CD14-positive monocyte (primary cell): ENCODE results near the gene RARRES2. TPM values are rescaled to one million over a fixed set of nuclear protein-coding genes. Genes with fewer than 3 reads are reported as not detected.
"Not testable (repeated sequence)": the region's sequence is repeated elsewhere in the genome, so short reads cannot be mapped to it uniquely, and the experiment has no call there.

Source experiments
- DNase-seq, 3 donors: peaks; one replicate each; pipeline ENCODE4 v3.0.0-alpha.2; 2011 to 2022
- H2AFZ ChIP-seq: 2 replicates; pipeline ENCODE4 v1.6.0; 2012; ENCODE audit warnings: mild to moderate bottlenecking, low read depth, low read length, inconsistent platforms; ENCODE audit not compliant: insufficient read depth, poor library complexity, severe bottlenecking
- H3K27ac ChIP-seq, 2 donors: 1 replicate in 1 of 2; 2 replicates in 1 of 2; pipeline ENCODE4 v1.5.1; 2012 to 2013; ENCODE audit warnings: low read length in 2 of 2, control low read depth in 1 of 2, inconsistent platforms in 1 of 2, low read depth in 1 of 2, mild to moderate bottlenecking in 1 of 2
- H3K27me3 ChIP-seq, 2 donors: one replicate each; pipeline versions ENCODE4 v1.6.0 to v1.6.1; 2011 to 2013; ENCODE audit warnings: low read length in 2 of 2; ENCODE audit not compliant: control insufficient read depth in 2 of 2, insufficient read depth in 2 of 2
- H3K36me3 ChIP-seq, 2 donors: replicated peaks in 1 of 2; 1 replicate in 1 of 2; 2 replicates in 1 of 2; pipeline versions ENCODE4 v1.5.1 to v1.6.1; 2012 to 2013; ENCODE audit warnings: low read length in 2 of 2, control low read depth in 1 of 2, inconsistent platforms in 1 of 2, mild to moderate bottlenecking in 1 of 2; ENCODE audit not compliant: insufficient read depth in 2 of 2, control insufficient read depth in 1 of 2
- H3K4me1 ChIP-seq, 2 donors: 1 replicate in 1 of 2; 2 replicates in 1 of 2; pipeline versions ENCODE4 v1.5.1 to v1.6.1; 2012 to 2013; ENCODE audit warnings: low read length in 2 of 2, control low read depth in 1 of 2, inconsistent platforms in 1 of 2, mild to moderate bottlenecking in 1 of 2, moderate library complexity in 1 of 2; ENCODE audit not compliant: insufficient read depth in 2 of 2, control insufficient read depth in 1 of 2
- H3K4me2 ChIP-seq: replicated peaks from 2 replicates; pipeline ENCODE3; 2012; ENCODE audit warnings: low read length, moderate library complexity, mild to moderate bottlenecking; ENCODE audit not compliant: poor library complexity, severe bottlenecking; ENCODE audit errors: extremely low read depth
- H3K4me3 ChIP-seq, 3 experiments: fragments of 200-600 bp in 1 of 3; sonication (generic) in 1 of 3; replicated peaks in 1 of 3; 1 replicate in 2 of 3; 2 replicates in 1 of 3; pipeline ENCODE4 v1.5.1; 2011 to 2013; ENCODE audit warnings: low read length in 3 of 3, mild to moderate bottlenecking in 3 of 3, control low read depth in 2 of 3, low read depth in 2 of 3, inconsistent platforms in 1 of 3, moderate library complexity in 1 of 3
- H3K79me2 ChIP-seq: 2 replicates; pipeline ENCODE4 v1.6.0; 2012; ENCODE audit warnings: mild to moderate bottlenecking, control low read depth, inconsistent platforms, low read length, moderate library complexity; ENCODE audit not compliant: insufficient read depth
- H3K9ac ChIP-seq: 2 replicates; pipeline ENCODE4 v1.6.0; 2017; ENCODE audit warnings: low read length, mild to moderate bottlenecking; ENCODE audit not compliant: insufficient read depth, poor library complexity, severe bottlenecking
- H3K9me3 ChIP-seq, 2 donors: replicated peaks in 1 of 2; 1 replicate in 1 of 2; 2 replicates in 1 of 2; pipeline versions ENCODE4 v1.5.1 to v1.6.1; 2012 to 2013; ENCODE audit warnings: low read length in 2 of 2, control low read depth in 1 of 2; ENCODE audit not compliant: control insufficient read depth in 1 of 2, insufficient read depth in 1 of 2
- H4K20me1 ChIP-seq: 2 replicates; pipeline ENCODE4 v1.6.0; 2012; ENCODE audit warnings: mild to moderate bottlenecking, low read length, control low read depth, moderate library complexity; ENCODE audit not compliant: insufficient read depth
- H3K27ac Mint-ChIP-seq, 7 donors: one replicate each; pipeline ENCODE4 v1.8.0; 2020; ENCODE audit warnings: mild to moderate bottlenecking in 7 of 7, mixed read lengths in 7 of 7, moderate library complexity in 6 of 7, inconsistent platforms in 2 of 7
- H3K27me3 Mint-ChIP-seq, 3 donors: one replicate each; pipeline ENCODE4 v1.8.0; 2021 to 2022; ENCODE audit warnings: low read depth in 3 of 3, mild to moderate bottlenecking in 3 of 3, mixed read lengths in 3 of 3, moderate library complexity in 3 of 3, inconsistent platforms in 1 of 3
- H3K36me3 Mint-ChIP-seq, 2 donors: one replicate each; pipeline ENCODE4 v1.8.0; 2020; ENCODE audit warnings: mixed read lengths in 2 of 2, inconsistent platforms in 1 of 2, mild to moderate bottlenecking in 1 of 2
- H3K4me1 Mint-ChIP-seq: one replicate; pipeline ENCODE4 v1.8.0; 2020; ENCODE audit warnings: mild to moderate bottlenecking, mixed read lengths
- H3K4me3 Mint-ChIP-seq, 2 donors: one replicate each; pipeline ENCODE4 v1.8.0; 2020; ENCODE audit warnings: mild to moderate bottlenecking in 2 of 2, mixed read lengths in 2 of 2, moderate library complexity in 1 of 2
- H3K9me3 Mint-ChIP-seq, 7 donors: one replicate each; pipeline ENCODE4 v1.8.0; 2020 to 2022; ENCODE audit warnings: mixed read lengths in 7 of 7, mild to moderate bottlenecking in 6 of 7, moderate library complexity in 6 of 7, inconsistent platforms in 2 of 7
- WGBS: methylation state at CpG from one replicate; pipeline ENCODE4 v1.1.5; 2013; ENCODE audit warnings: missing lambda C conversion rate; ENCODE audit not compliant: insufficient coverage; 5-methylcytosine and 5-hydroxymethylcytosine counted together
- intact Hi-C, 2 donors: fragments of 100-400 bp; cut with micrococcal nuclease; formaldehyde crosslinking; loops; one replicate each; pipeline versions ENCODE4 v1.15.0 to v1.15.1; 2023
- polyA plus RNA-seq, 3 donors: library from polyadenylated mRNA; depleted of rRNA in 1 of 3; unstranded in 2 of 3; stranded (reverse) in 1 of 3; fragments of 300-500 nt in 2 of 3; fragments of >200 nt in 1 of 3; fragmentation: Illumina TruSeq in 2 of 3; gene quantifications; 1 replicate in 2 of 3; 2 replicates in 1 of 3; pipeline ENCODE4 v1.2.3, GENCODE V29; 2012 to 2021
- TF ChIP-seq, protein P1 (sequence below): fragments of 200-600 bp; IDR thresholded peaks from one replicate; pipeline ENCODE4 v1.8.0; 2022; ENCODE audit warnings: antibody characterized with exemption, mild to moderate bottlenecking

Gene RARRES2
- polyA plus RNA-seq, 3 donors: not detected

DNA sequence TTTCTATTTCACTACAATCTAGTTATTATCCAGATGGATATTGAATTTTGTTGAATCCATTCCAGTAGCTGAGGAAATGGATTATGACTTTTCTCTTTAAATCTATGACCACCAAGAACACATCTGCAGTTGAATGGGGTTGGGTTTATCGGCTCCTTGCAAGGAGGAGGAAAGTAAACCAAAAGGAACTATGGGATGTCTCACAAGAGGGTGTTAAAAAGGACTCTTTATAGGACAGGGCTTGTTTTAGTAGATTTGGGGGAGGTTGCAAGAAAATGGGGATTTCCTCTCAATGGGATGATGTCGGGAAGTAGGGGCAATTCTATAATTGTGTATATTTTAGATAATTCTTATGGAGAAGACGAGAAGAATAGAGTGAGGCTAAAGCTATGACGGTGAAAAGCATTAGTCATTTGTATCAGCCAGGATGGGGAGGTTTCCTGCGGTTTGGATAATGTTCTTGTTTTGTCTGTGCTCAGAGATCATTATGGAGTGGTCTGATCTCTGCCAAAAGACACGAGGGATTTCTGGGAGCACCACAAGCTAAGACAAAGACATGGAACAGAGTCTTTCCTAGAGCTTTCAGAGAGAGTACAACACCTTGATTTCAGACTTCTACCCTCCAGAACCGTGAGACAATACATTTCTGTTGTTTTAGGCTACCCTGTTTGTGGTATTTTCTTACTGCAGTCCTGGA, 23.5 kb downstream of the RARRES2 start:
- Mint-ChIP-seq H3K36me3 (no peaks in the 10 kb centered on the region), H3K4me3 (no peak overlapping the region), H3K4me1 (peaks cover 20% of the 10 kb centered on the region), H3K9me3 (no peaks in the 10 kb centered on the region), H3K27ac (no peak overlapping the region), H3K27me3 (no peaks in the 10 kb centered on the region)
- Histone ChIP-seq H3K9ac (no peak overlapping the region), H3K27me3 (no peaks in the 10 kb centered on the region), H3K4me1 (peaks cover 6 to 9% of the 10 kb centered on the region in 2 donors), H2AFZ (no peak overlapping the region), H3K4me2 (no peak overlapping the region), H3K79me2 (no peaks in the 10 kb centered on the region), H3K9me3 (no peaks in the 10 kb centered on the region), H3K27ac (no peak overlapping the region), H4K20me1 (no peaks in the 10 kb centered on the region), H3K36me3 (no peaks in the 10 kb centered on the region), H3K4me3 (no peak overlapping the region)
- WGBS: 96% methylated on average over 4 of the region's 7 CpGs
- TF ChIP-seq, protein P1, sequence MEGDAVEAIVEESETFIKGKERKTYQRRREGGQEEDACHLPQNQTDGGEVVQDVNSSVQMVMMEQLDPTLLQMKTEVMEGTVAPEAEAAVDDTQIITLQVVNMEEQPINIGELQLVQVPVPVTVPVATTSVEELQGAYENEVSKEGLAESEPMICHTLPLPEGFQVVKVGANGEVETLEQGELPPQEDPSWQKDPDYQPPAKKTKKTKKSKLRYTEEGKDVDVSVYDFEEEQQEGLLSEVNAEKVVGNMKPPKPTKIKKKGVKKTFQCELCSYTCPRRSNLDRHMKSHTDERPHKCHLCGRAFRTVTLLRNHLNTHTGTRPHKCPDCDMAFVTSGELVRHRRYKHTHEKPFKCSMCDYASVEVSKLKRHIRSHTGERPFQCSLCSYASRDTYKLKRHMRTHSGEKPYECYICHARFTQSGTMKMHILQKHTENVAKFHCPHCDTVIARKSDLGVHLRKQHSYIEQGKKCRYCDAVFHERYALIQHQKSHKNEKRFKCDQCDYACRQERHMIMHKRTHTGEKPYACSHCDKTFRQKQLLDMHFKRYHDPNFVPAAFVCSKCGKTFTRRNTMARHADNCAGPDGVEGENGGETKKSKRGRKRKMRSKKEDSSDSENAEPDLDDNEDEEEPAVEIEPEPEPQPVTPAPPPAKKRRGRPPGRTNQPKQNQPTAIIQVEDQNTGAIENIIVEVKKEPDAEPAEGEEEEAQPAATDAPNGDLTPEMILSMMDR: no peak
- intact Hi-C loops: no loop called here
- no peak for DNase-seq

DNA sequence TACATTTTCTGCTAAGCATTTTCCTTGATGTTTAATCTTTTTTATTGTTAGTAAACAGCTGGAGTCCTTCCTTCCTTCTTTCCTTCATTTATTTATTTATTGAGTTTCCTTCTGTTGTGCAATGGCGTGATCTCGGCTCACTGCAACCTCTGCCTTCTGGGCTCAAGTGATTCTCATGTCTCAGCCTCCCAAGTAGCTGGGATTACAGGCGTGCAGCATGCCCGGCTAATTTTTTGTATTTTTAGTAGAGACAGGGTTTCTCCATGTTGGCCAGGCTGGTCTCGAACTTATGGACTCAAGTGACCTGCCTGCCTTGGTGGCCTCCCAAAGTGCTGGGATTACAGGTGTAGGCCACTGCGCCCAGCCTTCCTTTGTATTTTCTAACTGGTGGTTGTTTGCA, 24.4 kb downstream of the RARRES2 start:
- H3K27me3 Mint-ChIP-seq, H3K4me3 Mint-ChIP-seq, H3K4me1 ChIP-seq, H3K27me3 ChIP-seq, H3K9me3 ChIP-seq, H3K79me2 ChIP-seq, H3K36me3 ChIP-seq, intact Hi-C loops, H3K4me3 ChIP-seq, H3K9ac ChIP-seq, H3K36me3 Mint-ChIP-seq, DNase-seq, H3K9me3 Mint-ChIP-seq, H3K27ac ChIP-seq, H3K4me2 ChIP-seq, H4K20me1 ChIP-seq, H2AFZ ChIP-seq: not testable (repeated sequence)
- 100% methylated on average over 2 of the region's 6 CpGs for WGBS
- Mint-ChIP-seq H3K27ac (peak overlapping the region in 1 of 7 donors; percentile 7), H3K4me1 (peaks cover 14% of the 10 kb centered on the region)
